WTC11 (cell line): ENCODE data around the gene WSCD2.

Experiments used
- AFF4 ChIP-seq: sonication (generic); formaldehyde crosslinking; IDR thresholded peaks from 2 replicates; pipeline ENCODE4 v1.8.1; 2023; ENCODE audit warnings: mild to moderate bottlenecking, missing genetic modification reagents, borderline replicate concordance
- ATF1 ChIP-seq: sonication (generic); formaldehyde crosslinking; IDR thresholded peaks from 2 replicates; pipeline ENCODE4 v1.8.1; 2023; ENCODE audit warnings: mild to moderate bottlenecking, moderate library complexity, missing genetic modification reagents
- ATF2 ChIP-seq: sonication (generic); formaldehyde crosslinking; IDR thresholded peaks from 2 replicates; pipeline ENCODE4 v1.8.1; 2022; ENCODE audit warnings: low read depth, missing genetic modification reagents, borderline replicate concordance
- CREB1 ChIP-seq: sonication (generic); formaldehyde crosslinking; IDR thresholded peaks from 2 replicates; pipeline ENCODE4 v1.8.0; 2023; ENCODE audit warnings: mild to moderate bottlenecking, missing genetic modification reagents
- CTCF ChIP-seq: fragments of 200-600 bp; IDR thresholded peaks from 2 replicates; pipeline ENCODE4 v1.8.0; 2022; ENCODE audit warnings: antibody characterized with exemption
- ESRRA ChIP-seq: sonication (generic); formaldehyde crosslinking; IDR thresholded peaks from 2 replicates; pipeline ENCODE4 v1.8.1; 2022; ENCODE audit warnings: mild to moderate bottlenecking, missing genetic modification reagents, borderline replicate concordance
- FOXK1 ChIP-seq: sonication (generic); formaldehyde crosslinking; IDR thresholded peaks from 2 replicates; pipeline ENCODE4 v1.8.0; 2022; ENCODE audit warnings: mild to moderate bottlenecking, moderate library complexity, missing genetic modification reagents
- MAX ChIP-seq: sonication (generic); formaldehyde crosslinking; IDR thresholded peaks from 2 replicates; pipeline ENCODE4 v1.8.0; 2022; ENCODE audit warnings: mild to moderate bottlenecking, missing genetic modification reagents
- NR1H2 ChIP-seq: sonication (generic); formaldehyde crosslinking; IDR thresholded peaks from 2 replicates; pipeline ENCODE4 v1.9.0; 2021; ENCODE audit warnings: mild to moderate bottlenecking, moderate library complexity, missing genetic modification reagents
- TCF7 ChIP-seq: sonication (generic); formaldehyde crosslinking; IDR thresholded peaks from 2 replicates; pipeline ENCODE4 v1.8.0; 2022; ENCODE audit warnings: mild to moderate bottlenecking, low read depth, missing genetic modification reagents, moderate library complexity
- USF2 ChIP-seq: sonication (generic); formaldehyde crosslinking; IDR thresholded peaks from 2 replicates; pipeline ENCODE4 v1.8.1; 2023; ENCODE audit warnings: mild to moderate bottlenecking, missing genetic modification reagents, moderate library complexity
- ZNF263 ChIP-seq: sonication (generic); formaldehyde crosslinking; IDR thresholded peaks from 2 replicates; pipeline ENCODE4 v1.8.1; 2022; ENCODE audit warnings: low read depth, mild to moderate bottlenecking, moderate library complexity, missing genetic modification reagents

- TF ChIP-seq CREB1 (CRISPR knock-in tag) (no peak), USF2 (no peak), AFF4 (CRISPR knock-in tag) (no peak), ZNF263 (CRISPR knock-in tag) (no peak), CTCF (no peak), NR1H2 (CRISPR knock-in tag) (no peak), FOXK1 (CRISPR knock-in tag) (no peak), MAX (CRISPR knock-in tag) (no peak), TCF7 (no peak), ATF2 (CRISPR knock-in tag) (no peak), ATF1 (CRISPR knock-in tag) (no peak), ESRRA (CRISPR knock-in tag) (no peak)
Measured at GRCh38 chr12:108131035-108131434, 1.9 kb downstream of the WSCD2 start.
